ENCODE measurements around the gene KCTD13. TPM values are rescaled to one million over a fixed set of nuclear protein-coding genes. Genes with fewer than 3 reads are reported as not detected.
"Not testable (repeated sequence)": the region's sequence is repeated elsewhere in the genome, so short reads cannot be mapped to it uniquely, and the experiment has no call there.

KCTD13 gene
- total RNA-seq, 3 donors from 2014 or later: 22.2 to 25.8 (median 22.9) TPM

- Histone ChIP-seq H3K36me3 (ENCODE audit: low read depth) (no peaks in the 10 kb centered on the region), H3K4me1 (ENCODE audit: low read depth) (peaks cover 10% of the 10 kb centered on the region), H3K9me3 (no peaks in the 10 kb centered on the region), H3K4me3 (peak overlapping the region; percentile 55)
- ATAC-seq: peak; percentile 72
- intact Hi-C loops (cut with DNase I, micrococcal nuclease): no loop called here
- peak in 1 of 3 donors; percentile 66 for DNase-seq
- TF ChIP-seq CTCF (IDR thresholded peaks at IDR 0.05): no peak
These were observed 36.4 kb upstream of the KCTD13 start for GRCh38 chr16:29962344-29962994.

- intact Hi-C loops (cut with DNase I, micrococcal nuclease): no loop called here
- TF ChIP-seq CTCF (IDR thresholded peaks at IDR 0.05): peak; percentile 9
These were observed 35.7 kb upstream of the KCTD13 start, which contains the start of gene TMEM219 for GRCh38 chr16:29961479-29962343. TSS of gene TMEM219 (plus strand) at chr16:29962079. CDS start at chr16:29963144, 1,065 bp downstream.

DNA sequence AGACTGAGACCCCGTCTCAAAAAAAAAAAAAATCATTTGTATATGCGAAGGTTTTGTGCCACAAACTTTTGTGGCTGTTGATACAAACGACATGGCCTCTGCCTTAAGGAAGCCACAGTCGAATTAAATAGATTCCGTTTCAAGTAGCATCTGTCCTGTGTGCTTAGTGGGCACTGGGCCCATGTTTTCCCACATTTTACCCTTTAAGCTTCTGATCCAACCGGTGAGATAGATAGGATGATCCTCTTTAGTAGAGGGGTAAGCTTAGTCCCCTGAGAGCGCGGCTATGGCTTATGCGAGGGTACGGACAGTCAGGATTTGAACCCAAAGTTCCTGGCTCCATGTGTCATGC, 35.1 kb upstream of the KCTD13 start:
- intact Hi-C loops (cut with DNase I, micrococcal nuclease): no loop called here
- peaks cover 10% of the 10 kb centered on the region for H3K4me1 ChIP-seq (ENCODE audit: low read depth)
- no peak for ATAC-seq

More at GRCh38 chr16:29961479-29962343, 35.7 kb upstream of the KCTD13 start, which contains the start of gene TMEM219:
- Histone ChIP-seq H3K4me1 (ENCODE audit: low read depth) (peaks cover 10% of the 10 kb centered on the region), H3K9me3 (no peaks in the 10 kb centered on the region), H3K36me3 (ENCODE audit: low read depth) (no peaks in the 10 kb centered on the region), H3K4me3 (peak within 1 kb of the TSS; percentile 55)
- ATAC-seq (peak; percentile 97), DNase-seq (peak; percentile 93 to 97 (median 94))

GRCh38 chr16:29959821-29960220, 33.8 kb upstream of the KCTD13 start:
- H3K4me3 ChIP-seq; H3K9me3 ChIP-seq; H3K36me3 ChIP-seq (ENCODE audit: low read depth); ATAC-seq; DNase-seq; intact Hi-C loops (cut with DNase I, micrococcal nuclease): not testable (repeated sequence)
- peaks cover 10% of the 10 kb centered on the region for H3K4me1 ChIP-seq (ENCODE audit: low read depth)

More for the DNA sequence above, 35.1 kb upstream of the KCTD13 start:
- H3K36me3 ChIP-seq (ENCODE audit: low read depth): no peaks in the 10 kb centered on the region
- TF ChIP-seq CTCF (IDR thresholded peaks at IDR 0.05): no peak
- no peak for DNase-seq
- H3K9me3 ChIP-seq: no peaks in the 10 kb centered on the region
- H3K4me3 ChIP-seq: no peak overlapping the region

- no peak for ATAC-seq
- Histone ChIP-seq H3K9me3 (no peaks in the 10 kb centered on the region), H3K4me3 (no peak overlapping the region), H3K4me1 (ENCODE audit: low read depth) (peaks cover 10% of the 10 kb centered on the region), H3K36me3 (ENCODE audit: low read depth) (no peaks in the 10 kb centered on the region)
- no peak for DNase-seq
- no peak for TF ChIP-seq CTCF (IDR thresholded peaks at IDR 0.05)
- intact Hi-C loops (cut with DNase I, micrococcal nuclease): no loop called here
These were observed 33.3 kb upstream of the KCTD13 start for GRCh38 chr16:29959293-29959692.

DNA sequence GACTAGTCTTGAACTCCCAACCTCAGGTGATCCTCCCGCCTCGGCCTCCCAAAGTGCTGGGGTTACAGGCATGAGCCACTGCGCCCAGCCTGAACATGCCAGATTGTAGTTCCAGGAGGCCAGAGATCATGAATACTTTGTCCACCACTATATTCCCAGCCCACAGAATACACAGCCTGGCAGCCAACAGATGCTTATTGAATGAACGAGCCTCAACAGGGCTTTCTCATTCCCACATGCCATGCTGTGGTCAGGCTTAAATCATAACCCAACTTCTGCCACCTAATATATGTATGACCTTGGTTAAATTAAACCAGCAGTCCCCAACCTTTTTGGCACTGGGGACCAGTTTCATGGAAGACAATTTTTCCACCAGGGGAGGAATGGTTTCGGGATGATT, 32.7 kb upstream of the KCTD13 start:
- intact Hi-C loops (cut with DNase I, micrococcal nuclease): no loop called here
- Histone ChIP-seq H3K9me3 (no peaks in the 10 kb centered on the region), H3K36me3 (ENCODE audit: low read depth) (no peaks in the 10 kb centered on the region), H3K4me3 (no peak overlapping the region), H3K4me1 (ENCODE audit: low read depth) (peaks cover 8% of the 10 kb centered on the region)
- DNase-seq (no peak), ATAC-seq (no peak)
- TF ChIP-seq CTCF (IDR thresholded peaks at IDR 0.05): no peak

Data from mucosa of descending colon (tissue), 3 donors.